GM21576 (cell line): Measurements from ENCODE around the gene USH2A.
A peak's percentile ranks its signal among the peaks of the same experiment; 100 is the strongest.

Source experiments
- ATAC-seq: cut with Tn5 transposase; IDR thresholded peaks from one replicate; pipeline ENCODE4 v1.9.1; 2021; ENCODE audit warnings: mild to moderate bottlenecking, moderate library complexity; ENCODE audit not compliant: unreplicated experiment

USH2A gene

DNA sequence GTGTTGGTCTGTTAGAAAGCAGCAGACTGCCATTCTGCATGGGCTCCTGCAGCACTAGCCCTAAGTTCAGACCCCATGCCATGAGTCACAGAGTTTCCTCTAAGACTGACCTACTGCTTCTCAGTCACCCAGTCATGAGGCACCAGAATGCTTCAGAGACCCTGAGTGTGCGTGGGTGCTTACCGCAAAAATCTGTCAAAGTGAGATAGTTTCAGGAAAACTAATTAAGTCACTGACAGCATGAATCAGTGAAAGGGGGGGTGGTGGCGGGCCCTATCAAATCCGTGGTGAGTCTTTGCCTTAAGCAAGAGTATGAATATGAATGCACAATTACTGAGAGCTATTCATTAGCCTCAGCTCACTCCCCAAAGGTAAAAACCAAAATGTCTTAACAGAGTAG lies 758.0 kb downstream of the USH2A start:
- no peak for ATAC-seq

GRCh38 chr1:215661033-215661432 lies 762.2 kb downstream of the USH2A start:
- ATAC-seq: no peak

- ATAC-seq: no peak
These were observed 763.0 kb downstream of the USH2A start for GRCh38 chr1:215660259-215660658.

GRCh38 chr1:215657047-215657446 lies 766.2 kb downstream of the USH2A start:
- no peak for ATAC-seq

GRCh38 chr1:215652371-215652770 lies 770.9 kb downstream of the USH2A start:
- ATAC-seq: no peak

DNA sequence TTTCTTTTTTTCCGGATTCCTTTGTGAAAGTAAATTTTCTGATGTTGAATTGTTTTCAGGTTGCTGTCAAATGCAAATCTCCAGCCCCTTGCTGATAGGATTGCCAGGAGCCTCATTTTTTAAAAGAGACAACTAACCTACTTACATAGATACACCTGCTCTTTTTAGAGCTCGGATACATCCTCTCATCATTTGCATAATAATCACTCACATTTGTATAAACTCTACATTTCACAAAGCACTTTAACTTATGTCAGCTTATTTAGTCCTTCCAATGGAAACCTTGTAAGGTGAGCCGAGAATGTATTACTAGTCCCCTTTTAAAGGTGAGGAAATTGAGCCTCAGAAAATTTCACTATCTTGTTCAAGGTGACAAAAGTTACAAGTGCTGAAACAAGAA lies 771.4 kb downstream of the USH2A start:
- ATAC-seq: no peak

DNA sequence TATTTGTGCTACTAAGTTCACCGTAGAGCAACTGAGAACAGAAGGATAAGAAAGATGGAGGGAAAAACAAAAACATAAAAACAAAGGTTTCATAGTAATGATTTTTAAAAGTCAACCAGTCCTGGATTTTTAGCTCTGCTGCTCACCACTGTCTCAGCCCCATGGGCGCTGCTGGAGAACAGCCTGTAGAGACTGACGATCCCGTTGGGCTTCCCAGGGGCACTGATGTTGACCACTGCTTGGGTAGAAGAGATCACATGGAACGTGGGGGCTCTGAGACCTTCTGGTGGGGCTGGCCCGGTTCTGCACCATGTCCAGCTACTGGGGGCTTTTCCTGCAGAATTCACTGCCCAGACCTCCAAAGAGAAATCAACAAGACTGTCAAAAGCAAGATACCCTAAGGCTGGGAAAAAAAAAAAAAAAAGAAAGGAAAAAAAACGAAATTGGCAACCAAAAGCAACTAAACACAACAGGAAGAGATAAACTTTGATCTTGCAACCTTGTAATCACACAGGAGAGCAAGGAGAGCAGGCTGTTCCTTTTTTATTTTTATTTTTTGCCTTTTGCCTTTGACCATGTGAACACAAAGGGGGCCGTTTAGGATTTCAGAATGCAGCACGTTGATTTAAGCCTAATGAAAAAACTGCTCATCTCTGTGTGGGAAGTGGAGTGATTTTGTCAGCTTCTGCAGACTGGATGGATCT lies 772.6 kb downstream of the USH2A start:
- no peak for ATAC-seq

DNA sequence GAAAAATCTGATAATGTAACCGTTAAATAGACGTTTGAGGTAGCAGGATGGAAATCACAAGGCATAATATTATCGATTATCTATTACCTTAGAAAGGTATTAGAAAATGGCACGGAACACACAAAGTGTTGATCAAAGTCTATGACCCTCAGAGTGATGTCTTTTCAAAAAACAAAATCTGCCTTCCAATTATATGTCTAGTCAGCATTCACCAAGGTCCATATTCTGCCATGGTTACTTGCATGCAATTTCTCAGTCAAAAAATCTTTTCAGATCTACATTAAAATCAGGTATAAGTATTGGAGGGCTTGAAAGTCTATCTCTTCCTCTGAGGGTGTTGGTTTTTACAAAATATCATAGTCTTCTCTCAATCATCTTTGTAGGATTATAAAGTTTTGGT lies 774.3 kb downstream of the USH2A start:
- no peak for ATAC-seq

DNA sequence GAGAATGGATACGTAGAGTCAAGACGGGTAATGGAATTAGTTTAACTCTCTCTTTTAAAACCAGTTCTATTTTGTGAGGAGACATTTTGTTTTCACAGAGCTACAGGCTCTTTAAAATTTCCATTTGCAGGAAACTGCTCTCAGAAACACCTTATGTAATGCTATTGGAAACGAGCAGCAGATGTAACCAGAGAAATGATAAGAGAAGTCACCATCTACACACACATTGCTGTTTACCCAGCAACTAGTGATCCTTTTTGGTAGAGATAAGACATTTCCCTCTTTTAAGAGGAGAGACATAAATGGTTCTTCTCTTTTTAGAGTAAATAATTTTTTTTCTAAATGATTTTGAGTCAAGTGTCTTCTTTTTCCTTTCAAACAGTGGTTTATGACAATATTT lies 775.5 kb downstream of the USH2A start:
- ATAC-seq: no peak

DNA sequence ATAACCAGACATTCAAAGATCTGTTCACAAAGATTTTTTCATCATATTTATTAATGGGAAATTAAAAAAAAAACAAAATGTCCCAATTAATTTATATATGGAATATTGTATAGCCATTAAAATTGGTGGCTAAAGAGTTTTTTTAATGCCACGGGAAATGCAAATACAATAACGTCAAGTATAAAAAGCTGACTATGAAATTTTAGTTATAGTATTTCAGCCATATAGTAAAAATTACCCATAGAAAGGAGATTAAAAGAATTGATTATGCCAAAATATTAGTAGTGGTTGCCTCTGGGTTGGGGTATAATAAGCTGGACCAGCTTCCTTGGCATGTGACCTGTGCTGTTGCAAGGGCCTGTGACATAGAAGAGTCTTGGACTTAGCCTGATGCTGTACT lies 777.4 kb downstream of the USH2A start:
- no peak for ATAC-seq

GRCh38 chr1:215645182-215645581 lies 778.1 kb downstream of the USH2A start:
- ATAC-seq: no peak

DNA sequence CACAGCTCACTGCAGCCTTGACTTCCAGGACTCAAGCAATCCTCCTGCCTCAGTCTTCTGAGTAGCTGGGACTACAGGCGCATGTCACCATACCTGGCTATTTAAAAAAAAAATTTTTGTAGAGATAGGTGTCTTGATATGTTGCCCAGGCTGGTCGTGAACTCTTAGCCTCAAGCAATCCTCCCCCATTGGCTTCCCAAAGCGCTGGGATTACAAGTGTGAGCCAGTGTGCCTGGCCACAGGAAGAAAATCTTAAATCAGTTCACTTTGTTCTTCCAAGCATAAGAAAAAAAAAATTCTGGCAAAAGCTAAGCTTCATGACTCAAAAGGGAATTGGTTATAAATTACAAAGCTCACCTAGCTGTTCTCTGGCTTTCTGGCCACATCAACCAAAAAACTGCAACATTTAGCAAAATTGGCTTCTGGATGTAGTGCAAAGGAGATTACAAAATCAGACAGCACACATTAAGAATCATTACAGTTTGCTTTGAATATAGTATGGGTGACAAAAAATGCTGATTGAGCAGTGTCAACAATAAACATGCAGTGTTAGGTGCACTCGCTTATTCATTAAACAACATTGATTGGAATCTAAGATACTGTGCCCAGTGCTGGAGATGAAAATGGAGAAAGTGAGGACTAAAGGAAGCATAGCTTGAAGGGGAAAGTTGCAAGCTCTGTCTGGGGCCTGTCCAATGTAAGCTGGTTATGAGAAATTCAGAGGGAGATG lies 779.5 kb downstream of the USH2A start:
- ATAC-seq: no peak

GRCh38 chr1:215640429-215641148 lies 782.7 kb downstream of the USH2A start:
- no peak for ATAC-seq

- no peak for ATAC-seq
These were observed 786.1 kb downstream of the USH2A start for GRCh38 chr1:215637041-215637573.

- ATAC-seq: no peak
These were observed 786.8 kb downstream of the USH2A start for GRCh38 chr1:215636258-215636965.

DNA sequence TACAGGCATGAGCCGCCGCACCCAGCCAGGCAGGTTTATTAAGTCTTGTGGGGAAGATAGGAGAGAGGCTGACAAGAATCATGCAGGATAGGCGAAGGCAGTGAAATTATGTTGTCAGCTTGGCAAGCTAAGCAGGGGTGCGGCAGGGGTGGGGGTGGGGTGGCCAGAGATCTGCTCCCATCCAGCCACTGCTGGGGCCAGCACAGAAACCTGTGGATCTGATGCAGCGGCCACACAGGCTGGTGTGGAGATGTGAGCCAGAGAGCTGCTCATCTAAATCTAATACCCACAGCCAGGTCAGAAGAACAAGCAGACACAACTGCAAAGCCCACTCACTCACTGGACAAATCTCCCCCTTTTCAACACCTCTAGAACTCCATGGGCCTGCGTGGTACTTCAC lies 787.4 kb downstream of the USH2A start:
- no peak for ATAC-seq

- ATAC-seq: no peak
These were observed 791.8 kb downstream of the USH2A start for GRCh38 chr1:215631489-215631888.

- ATAC-seq: no peak
These were observed 792.2 kb downstream of the USH2A start for GRCh38 chr1:215631040-215631439.

GRCh38 chr1:215625949-215626348 lies 797.3 kb downstream of the USH2A start:
- ATAC-seq: no peak

GRCh38 chr1:215623162-215623561 lies 800.1 kb downstream of the USH2A start:
- no peak for ATAC-seq

- ATAC-seq: peak; percentile 78
These were observed 805.3 kb downstream of the USH2A start for GRCh38 chr1:215617979-215618378.
